SKM-1 treated with dmso at 0.1 percent for 144 hours (cell line): ENCODE results near the gene NEU4.
"Not testable (repeated sequence)": the region's sequence is repeated elsewhere in the genome, so short reads cannot be mapped to it uniquely, and the experiment has no call there.

ENCODE experiments used
- DNase-seq: peaks from one replicate; lab custom pipeline; 2025; ENCODE audit not compliant: unreplicated experiment; lab: John Stamatoyannopoulos, UW

The NEU4 gene

GRCh38 chr2:241812730-241813643 lies 4.0 kb downstream of the NEU4 start:
- no peak for DNase-seq

- no peak for DNase-seq
Observed at GRCh38 chr2:241813644-241814392, 4.8 kb downstream of the NEU4 start.

GRCh38 chr2:241814393-241814642 lies 5.3 kb downstream of the NEU4 start:
- DNase-seq = no peak

- no peak for DNase-seq
Observed at GRCh38 chr2:241814643-241815476, 5.9 kb downstream of the NEU4 start.

- DNase-seq = no peak
Observed at GRCh38 chr2:241815477-241816430, 6.8 kb downstream of the NEU4 start.

GRCh38 chr2:241816431-241817121 lies 7.6 kb downstream of the NEU4 start:
- no peak for DNase-seq

- DNase-seq = no peak
Observed at GRCh38 chr2:241817126-241817820, 8.3 kb downstream of the NEU4 start.

GRCh38 chr2:241817821-241818215 lies 8.8 kb downstream of the NEU4 start:
- DNase-seq = not testable (repeated sequence)

GRCh38 chr2:241818229-241818942 lies 9.4 kb downstream of the NEU4 start:
- no peak for DNase-seq

- no peak for DNase-seq
Observed at GRCh38 chr2:241818943-241819270, 9.9 kb downstream of the NEU4 start.

GRCh38 chr2:241819947-241820624 lies 11.1 kb downstream of the NEU4 start:
- DNase-seq = not testable (repeated sequence)

- DNase-seq = no peak
Observed at GRCh38 chr2:241820625-241821384, 11.8 kb downstream of the NEU4 start.

GRCh38 chr2:241821460-241822263 lies 12.7 kb downstream of the NEU4 start:
- DNase-seq = no peak

GRCh38 chr2:241822264-241822623 lies 13.3 kb downstream of the NEU4 start:
- DNase-seq = no peak

GRCh38 chr2:241823531-241824437 lies 14.8 kb downstream of the NEU4 start:
- not testable (repeated sequence) for DNase-seq

- DNase-seq = no peak
Observed at GRCh38 chr2:241827394-241827793, 18.4 kb downstream of the NEU4 start.
